ENCODE measurements around the gene INHBB. TPM values are rescaled to one million over a fixed set of nuclear protein-coding genes. Genes with fewer than 3 reads are reported as not detected.

The INHBB gene
- total RNA-seq, 4 donors from 2014 or later = 0.31 to 8.4 (median 3.4) TPM

DNA sequence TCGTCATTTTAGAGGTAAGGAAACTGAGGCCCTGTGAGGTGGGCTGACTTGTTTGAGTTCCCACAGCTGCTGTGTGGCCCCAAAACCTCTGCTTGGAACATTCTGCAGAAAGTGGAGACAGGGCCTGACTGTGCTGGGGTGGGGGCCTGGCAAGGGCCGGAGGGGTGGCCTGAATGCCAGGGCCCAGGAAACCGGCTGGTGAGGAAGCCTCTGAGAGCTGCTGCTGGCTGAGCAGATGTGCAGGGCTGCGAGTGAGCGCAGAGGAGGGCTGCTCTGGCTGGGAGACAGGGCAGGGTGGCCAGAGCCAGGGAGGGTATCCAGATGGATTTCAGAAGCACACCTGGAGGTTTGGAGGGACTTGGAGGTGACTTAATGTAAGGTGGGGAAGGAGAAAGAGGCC, 29.9 kb upstream of the INHBB start:
- Histone ChIP-seq H3K27ac (no peak overlapping the region), H3K4me3 (no peak overlapping the region), H3K9me3 (no peaks in the 10 kb centered on the region), H3K36me3 (no peaks in the 10 kb centered on the region), H3K27me3 (no peaks in the 10 kb centered on the region), H3K4me1 (peaks cover 0 to 32% (median 8%) of the 10 kb centered on the region in 3 donors)
- TF ChIP-seq POLR2AphosphoS5 (IDR thresholded peaks at IDR 0.05) (no peak), POLR2A (IDR thresholded peaks at IDR 0.05) (no peak), EP300 (IDR thresholded peaks at IDR 0.05) (no peak)
- TF ChIP-seq, protein P1, sequence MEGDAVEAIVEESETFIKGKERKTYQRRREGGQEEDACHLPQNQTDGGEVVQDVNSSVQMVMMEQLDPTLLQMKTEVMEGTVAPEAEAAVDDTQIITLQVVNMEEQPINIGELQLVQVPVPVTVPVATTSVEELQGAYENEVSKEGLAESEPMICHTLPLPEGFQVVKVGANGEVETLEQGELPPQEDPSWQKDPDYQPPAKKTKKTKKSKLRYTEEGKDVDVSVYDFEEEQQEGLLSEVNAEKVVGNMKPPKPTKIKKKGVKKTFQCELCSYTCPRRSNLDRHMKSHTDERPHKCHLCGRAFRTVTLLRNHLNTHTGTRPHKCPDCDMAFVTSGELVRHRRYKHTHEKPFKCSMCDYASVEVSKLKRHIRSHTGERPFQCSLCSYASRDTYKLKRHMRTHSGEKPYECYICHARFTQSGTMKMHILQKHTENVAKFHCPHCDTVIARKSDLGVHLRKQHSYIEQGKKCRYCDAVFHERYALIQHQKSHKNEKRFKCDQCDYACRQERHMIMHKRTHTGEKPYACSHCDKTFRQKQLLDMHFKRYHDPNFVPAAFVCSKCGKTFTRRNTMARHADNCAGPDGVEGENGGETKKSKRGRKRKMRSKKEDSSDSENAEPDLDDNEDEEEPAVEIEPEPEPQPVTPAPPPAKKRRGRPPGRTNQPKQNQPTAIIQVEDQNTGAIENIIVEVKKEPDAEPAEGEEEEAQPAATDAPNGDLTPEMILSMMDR (IDR thresholded peaks at IDR 0.05) = no peak
- no peak for ATAC-seq
- WGBS, 2 donors (ENCODE audit: low coverage in 1 of 2) = 100% methylated on average over 2 of the region's 5 CpGs; no CpG with 5 or more reads in 1 of the 2 donors

DNA sequence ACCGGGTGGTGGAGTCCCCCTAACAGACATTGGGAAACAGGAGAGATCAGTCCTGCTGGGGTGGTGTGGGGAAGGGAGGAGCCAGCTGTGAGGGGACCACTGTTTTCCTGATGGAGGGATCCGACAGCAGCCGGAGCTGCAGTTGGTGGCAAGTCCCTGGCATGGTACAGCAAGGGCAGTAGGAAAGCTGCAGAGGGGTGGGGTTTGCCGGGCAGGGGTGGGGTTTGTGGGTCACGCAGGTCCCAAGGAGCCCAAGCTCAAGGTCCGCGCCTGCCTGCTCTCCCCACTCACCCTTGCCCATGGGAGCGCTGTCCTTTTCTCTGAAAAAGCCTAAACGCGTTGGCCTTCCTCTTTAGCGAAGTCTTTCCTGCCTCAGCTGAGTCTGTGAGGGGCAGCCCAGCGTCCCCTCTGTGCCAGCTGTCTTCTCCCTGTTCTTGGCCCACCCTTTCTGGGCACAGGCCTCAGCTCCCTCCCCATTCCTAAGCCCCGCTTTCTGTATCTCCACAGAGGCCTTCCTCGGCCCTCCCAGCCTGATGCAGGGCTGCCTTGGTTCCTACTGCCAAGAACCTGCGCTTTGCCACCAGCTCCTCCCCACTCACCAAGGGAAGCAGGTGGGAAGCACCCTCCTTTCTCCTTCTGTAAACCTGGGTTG, 29.3 kb upstream of the INHBB start:
- no peak for ATAC-seq
- no peaks in the 10 kb centered on the region for H3K36me3 ChIP-seq
- H3K27ac ChIP-seq = no peak overlapping the region
- no peaks in the 10 kb centered on the region for H3K27me3 ChIP-seq
- H3K4me3 ChIP-seq = no peak overlapping the region
- TF ChIP-seq EP300 (IDR thresholded peaks at IDR 0.05) (no peak), POLR2A (IDR thresholded peaks at IDR 0.05) (no peak), POLR2AphosphoS5 (IDR thresholded peaks at IDR 0.05) (no peak)
- TF ChIP-seq, protein P1 (IDR thresholded peaks at IDR 0.05) = no peak
- whole genome bisulfite sequencing, 2 donors (ENCODE audit: low coverage in 1 of 2) = 91 to 94% methylated on average over 4 to 8 of the region's 15 CpGs
- H3K4me1 ChIP-seq = peaks cover 0 to 32% (median 8%) of the 10 kb centered on the region in 3 donors
- H3K9me3 ChIP-seq = no peaks in the 10 kb centered on the region

DNA sequence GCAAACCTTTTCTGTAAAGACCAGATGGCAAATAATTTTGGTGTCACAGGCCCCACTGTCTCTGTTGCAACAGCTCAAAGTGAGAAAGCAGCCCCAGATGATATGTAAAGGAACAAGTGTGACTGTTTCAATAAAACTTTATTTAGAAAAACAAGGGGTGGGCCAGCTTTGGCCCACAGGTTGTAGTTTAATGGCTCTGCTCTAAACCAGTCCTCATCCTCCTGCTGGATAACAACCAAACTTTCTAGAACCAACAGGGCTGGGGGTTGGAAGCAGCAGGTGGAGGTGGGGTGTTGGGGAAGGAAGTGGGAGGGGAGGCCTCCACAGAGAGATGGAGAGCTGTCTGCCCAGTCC, 28.8 kb upstream of the INHBB start:
- Histone ChIP-seq H3K27ac (no peak overlapping the region), H3K4me1 (peaks cover 0 to 31% (median 8%) of the 10 kb centered on the region in 3 donors), H3K4me3 (no peak overlapping the region), H3K36me3 (no peaks in the 10 kb centered on the region), H3K9me3 (no peaks in the 10 kb centered on the region), H3K27me3 (no peaks in the 10 kb centered on the region)
- TF ChIP-seq POLR2AphosphoS5 (IDR thresholded peaks at IDR 0.05) (no peak), EP300 (IDR thresholded peaks at IDR 0.05) (no peak), POLR2A (IDR thresholded peaks at IDR 0.05) (no peak)
- TF ChIP-seq, protein P1 (IDR thresholded peaks at IDR 0.05) = no peak
- no peak for ATAC-seq

DNA sequence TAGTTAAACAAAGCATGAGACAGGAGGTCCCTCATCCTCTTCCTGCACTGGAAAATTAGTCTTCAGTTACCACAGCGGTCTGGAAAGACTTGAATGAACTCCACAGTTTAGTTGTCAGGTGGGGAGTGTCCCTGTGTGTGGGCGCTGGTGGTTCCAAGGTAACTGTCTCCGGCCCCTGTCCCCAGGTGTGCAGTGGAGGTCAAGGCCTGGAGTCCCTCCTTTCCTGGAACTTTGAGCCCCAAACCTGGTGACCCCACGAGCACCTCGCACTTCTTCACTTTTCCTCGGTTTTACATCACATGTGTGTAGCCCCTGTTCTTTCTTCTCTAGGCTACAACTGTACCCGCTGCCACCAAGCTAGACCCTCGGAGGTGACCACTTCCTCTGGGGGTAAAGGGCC, 28.0 kb upstream of the INHBB start:
- Histone ChIP-seq H3K27me3 (no peaks in the 10 kb centered on the region), H3K36me3 (no peaks in the 10 kb centered on the region), H3K27ac (no peak overlapping the region), H3K9me3 (no peaks in the 10 kb centered on the region), H3K4me3 (no peak overlapping the region), H3K4me1 (peaks cover 0 to 24% (median 8%) of the 10 kb centered on the region in 3 donors)
- TF ChIP-seq EP300 (IDR thresholded peaks at IDR 0.05) (no peak), POLR2AphosphoS5 (IDR thresholded peaks at IDR 0.05) (no peak), POLR2A (IDR thresholded peaks at IDR 0.05) (no peak)
- TF ChIP-seq, protein P1 (IDR thresholded peaks at IDR 0.05) = no peak
- WGBS, 2 donors (ENCODE audit: low coverage in 1 of 2) = 94 to 100% methylated on average over 2 to 5 of the region's 8 CpGs
- ATAC-seq = no peak

DNA sequence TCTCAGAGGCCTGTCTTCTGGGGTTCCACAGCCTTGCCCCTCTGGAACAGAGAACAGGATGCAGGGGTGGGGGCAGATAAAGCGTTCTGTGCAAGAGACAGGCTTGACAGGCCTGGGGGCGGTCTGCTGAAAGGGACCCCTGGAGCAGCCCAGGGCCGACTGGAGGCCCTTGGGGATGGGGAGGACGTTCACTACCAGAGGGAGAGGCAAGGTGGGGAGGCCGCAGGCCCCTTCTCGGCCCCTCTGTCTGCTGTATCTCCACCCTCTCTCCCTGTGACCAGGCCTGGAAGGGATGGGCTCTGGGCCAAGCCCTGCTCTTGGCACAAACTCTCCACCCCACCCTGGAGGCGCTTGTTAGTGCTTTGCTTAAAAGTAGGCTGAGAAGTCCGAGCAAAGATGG, 27.3 kb upstream of the INHBB start:
- no peak for TF ChIP-seq POLR2A (IDR thresholded peaks at IDR 0.05)
- TF ChIP-seq EP300 (IDR thresholded peaks at IDR 0.05) = no peak
- TF ChIP-seq, protein P1 (IDR thresholded peaks at IDR 0.05) = no peak
- no peak for TF ChIP-seq POLR2AphosphoS5 (IDR thresholded peaks at IDR 0.05)
- Histone ChIP-seq H3K4me1 (peaks cover 0 to 17% (median 8%) of the 10 kb centered on the region in 3 donors), H3K9me3 (no peaks in the 10 kb centered on the region), H3K27me3 (no peaks in the 10 kb centered on the region), H3K36me3 (no peaks in the 10 kb centered on the region), H3K4me3 (no peak overlapping the region), H3K27ac (no peak overlapping the region)
- no CpG with 5 or more reads among the region's 8 CpGs for WGBS, 2 donors (ENCODE audit: low coverage in 1 of 2)
- no peak for ATAC-seq
